Coronary artery (tissue), 2 donors: ENCODE results near the gene AKR1C2.
"Not testable (repeated sequence)": the region's sequence is repeated elsewhere in the genome, so short reads cannot be mapped to it uniquely, and the experiment has no call there.

Experiments
- DNase-seq: peaks from one replicate; pipeline ENCODE4 v3.0.0-alpha.2; 2017; ENCODE audit warnings: low spot score
- H3K27ac ChIP-seq, 2 donors: fragments of 200-600 bp; sonication (generic); one replicate each; pipeline ENCODE4 v1.5.1; 2016 to 2019
- H3K4me3 ChIP-seq: fragments of 200-600 bp; sonication (generic); 2 replicates; pipeline ENCODE4 v1.5.1; 2016; ENCODE audit warnings: mild to moderate bottlenecking, moderate library complexity
- TF ChIP-seq, protein P1 (sequence below): fragments of 200-600 bp; sonication (generic); IDR thresholded peaks from one replicate; pipeline ENCODE4 v1.5.1; 2019; ENCODE audit warnings: antibody characterized with exemption

AKR1C2 gene

DNA sequence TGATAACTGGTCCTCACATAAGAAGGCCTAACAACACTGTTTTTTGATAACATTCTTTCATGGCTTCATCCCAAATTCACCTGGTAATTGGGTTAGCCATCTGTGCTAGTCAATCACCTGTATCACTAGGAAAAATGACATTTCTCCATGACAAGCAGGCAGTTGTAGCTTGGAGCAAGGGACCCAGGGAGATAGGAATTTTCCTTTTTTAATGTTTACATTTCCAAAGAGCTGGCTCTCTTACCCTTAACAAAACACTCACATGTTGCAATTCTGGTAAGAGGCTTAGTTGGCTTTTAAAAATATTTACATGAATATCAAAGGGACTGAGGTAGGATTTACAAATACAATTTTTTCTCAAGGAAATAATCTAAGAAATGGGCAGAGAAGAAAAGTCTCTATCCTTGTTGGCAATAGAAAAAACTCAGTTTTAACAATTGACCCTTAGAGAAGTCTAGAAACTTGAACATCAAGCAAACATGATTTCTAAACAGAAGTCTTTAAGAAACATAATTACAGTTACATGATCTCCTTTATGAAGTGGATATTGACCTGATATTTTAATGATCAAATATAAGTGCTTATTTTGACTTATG, 56.5 kb downstream of the AKR1C2 start:
- Histone ChIP-seq H3K27ac (peak overlapping the region; percentile 73 to 87), H3K4me3 (peak overlapping the region; percentile 22)
- no peak for DNase-seq
- TF ChIP-seq, protein P1, sequence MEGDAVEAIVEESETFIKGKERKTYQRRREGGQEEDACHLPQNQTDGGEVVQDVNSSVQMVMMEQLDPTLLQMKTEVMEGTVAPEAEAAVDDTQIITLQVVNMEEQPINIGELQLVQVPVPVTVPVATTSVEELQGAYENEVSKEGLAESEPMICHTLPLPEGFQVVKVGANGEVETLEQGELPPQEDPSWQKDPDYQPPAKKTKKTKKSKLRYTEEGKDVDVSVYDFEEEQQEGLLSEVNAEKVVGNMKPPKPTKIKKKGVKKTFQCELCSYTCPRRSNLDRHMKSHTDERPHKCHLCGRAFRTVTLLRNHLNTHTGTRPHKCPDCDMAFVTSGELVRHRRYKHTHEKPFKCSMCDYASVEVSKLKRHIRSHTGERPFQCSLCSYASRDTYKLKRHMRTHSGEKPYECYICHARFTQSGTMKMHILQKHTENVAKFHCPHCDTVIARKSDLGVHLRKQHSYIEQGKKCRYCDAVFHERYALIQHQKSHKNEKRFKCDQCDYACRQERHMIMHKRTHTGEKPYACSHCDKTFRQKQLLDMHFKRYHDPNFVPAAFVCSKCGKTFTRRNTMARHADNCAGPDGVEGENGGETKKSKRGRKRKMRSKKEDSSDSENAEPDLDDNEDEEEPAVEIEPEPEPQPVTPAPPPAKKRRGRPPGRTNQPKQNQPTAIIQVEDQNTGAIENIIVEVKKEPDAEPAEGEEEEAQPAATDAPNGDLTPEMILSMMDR = no peak

DNA sequence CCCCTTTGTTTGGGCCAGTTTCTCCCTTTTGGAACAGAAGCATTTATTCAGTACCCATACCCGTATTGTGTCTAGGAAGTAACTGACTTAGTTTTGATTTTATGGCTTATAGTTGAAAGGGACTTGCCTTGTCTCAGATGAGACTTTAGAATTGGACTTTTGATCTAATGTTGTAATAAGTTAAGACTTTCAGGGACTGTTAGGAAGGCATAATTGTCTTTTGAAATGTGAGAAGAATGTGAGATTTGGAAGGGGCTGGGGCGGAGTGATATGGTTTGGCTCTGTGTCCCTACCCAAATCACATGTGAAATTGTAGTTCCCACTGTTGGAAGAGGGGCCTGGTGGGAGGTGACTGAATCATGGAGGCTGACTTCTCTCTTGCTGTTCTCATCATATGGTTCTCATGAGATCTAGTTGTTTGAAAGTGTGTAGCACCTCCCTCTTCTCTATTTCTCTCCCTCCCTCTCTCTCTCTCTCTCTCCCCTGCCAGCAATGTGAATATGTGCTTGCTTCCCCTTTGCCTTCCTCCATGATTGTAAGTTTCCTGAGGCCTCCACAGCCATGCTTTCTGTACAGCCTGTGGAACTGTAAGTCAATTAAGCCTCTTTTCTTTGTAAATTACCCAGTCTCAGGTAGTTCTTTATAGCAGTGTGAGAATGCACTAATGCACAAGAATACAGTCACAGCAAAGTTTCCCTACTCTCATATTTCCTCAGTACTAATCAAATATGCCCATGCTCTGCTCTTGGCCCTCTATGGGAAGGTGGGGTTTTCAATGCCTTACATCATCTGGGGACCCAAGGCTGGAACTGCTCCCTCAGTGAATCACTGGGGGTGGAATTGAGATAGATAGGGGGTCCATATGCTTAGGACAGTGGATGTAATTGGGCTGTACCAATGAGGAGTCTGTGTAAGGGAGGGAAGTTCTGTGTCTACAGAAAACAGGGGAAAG, 57.6 kb downstream of the AKR1C2 start:
- no peak overlapping the region for H3K4me3 ChIP-seq
- no peak for DNase-seq
- peak overlapping the region in 1 of 2 donors; percentile 73 for H3K27ac ChIP-seq
- TF ChIP-seq, protein P1 = no peak

GRCh38 chr10:4944841-4945240, 58.8 kb downstream of the AKR1C2 start:
- H3K4me3 ChIP-seq = no peak overlapping the region
- TF ChIP-seq, protein P1 = no peak
- no peak for DNase-seq
- peak overlapping the region; percentile 73 to 81 for H3K27ac ChIP-seq

GRCh38 chr10:4943821-4944220, 59.8 kb downstream of the AKR1C2 start:
- TF ChIP-seq, protein P1 = no peak
- H3K27ac ChIP-seq = peak overlapping the region; percentile 73 to 81
- no peak for DNase-seq
- no peak overlapping the region for H3K4me3 ChIP-seq

DNA sequence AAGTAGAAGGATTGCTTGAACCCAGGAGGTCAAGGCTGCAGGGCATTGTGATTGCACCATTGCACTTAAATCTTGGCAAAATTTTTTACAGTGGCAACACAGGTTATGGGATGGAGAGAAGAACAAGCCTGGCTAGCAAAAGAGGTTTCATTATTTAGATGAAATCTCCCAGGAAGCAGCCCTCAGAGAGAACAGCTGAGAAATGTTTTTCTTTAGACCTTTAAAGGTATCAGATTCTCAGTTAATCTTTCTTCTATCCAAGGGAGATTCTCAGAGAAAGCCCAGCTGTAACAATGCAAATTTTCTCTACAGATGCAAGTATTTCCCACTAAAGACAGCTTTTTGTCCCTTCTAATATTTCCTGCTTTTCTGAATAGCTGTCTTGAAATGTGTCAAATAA, 60.2 kb downstream of the AKR1C2 start:
- H3K27ac ChIP-seq = peak overlapping the region; percentile 73 to 81
- H3K4me3 ChIP-seq, DNase-seq: not testable (repeated sequence)

DNA sequence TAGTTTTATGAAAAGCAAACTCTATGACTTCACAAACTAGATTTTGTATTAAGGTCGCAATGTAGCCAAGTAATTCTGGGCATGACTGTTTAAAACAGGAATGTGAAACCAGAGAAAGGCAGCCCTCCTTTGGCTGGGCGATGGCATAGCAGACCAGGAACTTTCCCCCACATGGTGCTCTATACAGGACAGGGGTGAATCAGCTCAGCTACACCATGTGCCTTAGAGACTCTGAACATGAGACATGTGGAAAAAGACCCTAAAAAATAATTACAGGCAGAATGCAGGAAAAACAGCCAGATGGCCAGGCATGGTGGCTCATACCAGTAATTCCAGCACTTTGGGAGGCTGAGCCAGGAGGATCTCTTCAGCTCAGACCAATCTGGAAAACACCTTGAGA, 60.7 kb downstream of the AKR1C2 start:
- peak overlapping the region; percentile 73 to 81 for H3K27ac ChIP-seq
- DNase-seq, H3K4me3 ChIP-seq: not testable (repeated sequence)

- H3K27ac ChIP-seq = peak overlapping the region; percentile 81 to 89
- no peak for DNase-seq
- H3K4me3 ChIP-seq = no peak overlapping the region
- TF ChIP-seq, protein P1 = no peak
Measured at GRCh38 chr10:4941540-4942330, 61.9 kb downstream of the AKR1C2 start.

- H3K4me3 ChIP-seq, DNase-seq: not testable (repeated sequence)
- peak overlapping the region; percentile 81 to 89 for H3K27ac ChIP-seq
Measured at GRCh38 chr10:4940909-4941308, 62.7 kb downstream of the AKR1C2 start.

GRCh38 chr10:4940073-4940428, 63.6 kb downstream of the AKR1C2 start:
- H3K4me3 ChIP-seq, H3K27ac ChIP-seq: not testable (repeated sequence)

More at GRCh38 chr10:4940073-4940428, 63.6 kb downstream of the AKR1C2 start:
- DNase-seq = not testable (repeated sequence)
